Embryonic facial prominence (tissue), 1 donor: ENCODE measurements around the gene OR51B4.
"Not testable (repeated sequence)": the region's sequence is repeated elsewhere in the genome, so short reads cannot be mapped to it uniquely, and the experiment has no call there.

ENCODE experiments used
- DNase-seq: peaks from one replicate; pipeline ENCODE4 v3.0.0-alpha.2; 2016; ENCODE audit errors: extremely low spot score

OR51B4 gene

DNA sequence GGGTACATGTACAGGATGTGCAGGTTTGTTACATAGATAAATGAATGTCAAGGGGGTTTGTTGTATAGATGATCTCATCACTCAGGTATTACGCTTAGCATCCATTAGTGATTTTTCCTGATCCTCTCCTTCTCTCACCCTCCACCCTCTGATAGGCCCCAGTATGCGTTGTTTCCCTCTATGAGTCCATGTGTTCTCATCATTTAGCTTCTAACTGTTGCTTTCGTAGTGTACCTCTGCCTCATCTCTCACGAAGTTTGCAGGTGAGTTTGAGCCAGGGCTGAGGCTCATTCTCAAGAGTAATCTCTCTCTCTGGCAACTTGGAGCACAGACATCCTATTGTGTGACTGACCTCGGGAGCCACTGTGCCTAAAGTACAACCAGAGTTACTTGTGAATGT is 27.4 kb downstream of the OR51B4 start:
- no peak for DNase-seq

DNA sequence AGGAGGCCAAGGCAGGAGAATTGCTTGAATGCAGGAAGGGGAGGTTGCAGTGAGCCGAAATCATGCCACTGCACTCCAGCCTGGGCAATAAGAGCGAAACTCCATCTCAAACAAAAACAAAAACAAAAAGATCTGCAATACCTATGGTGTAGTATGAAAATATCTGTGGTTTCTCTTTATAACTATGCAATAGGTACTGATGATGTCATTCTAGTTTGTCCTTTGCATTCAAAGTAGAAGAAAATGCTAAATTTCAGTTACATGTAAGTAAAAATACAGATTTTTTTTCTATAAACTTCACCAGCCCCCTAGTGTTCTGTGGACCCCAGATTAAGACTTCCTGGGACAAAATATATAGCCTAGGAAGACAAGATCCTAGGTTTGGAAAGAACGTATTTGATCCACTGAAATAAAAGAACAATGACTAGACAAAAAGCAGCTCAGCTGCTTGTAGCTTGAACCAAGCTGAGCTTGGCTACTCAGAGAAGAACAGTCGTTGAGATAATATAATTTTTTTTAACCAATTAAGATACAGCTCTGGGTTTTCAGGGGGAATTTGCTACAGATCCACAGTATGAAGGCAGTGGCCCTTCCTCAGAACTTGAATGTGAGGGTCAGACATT is 29.2 kb downstream of the OR51B4 start:
- DNase-seq = no peak

DNA sequence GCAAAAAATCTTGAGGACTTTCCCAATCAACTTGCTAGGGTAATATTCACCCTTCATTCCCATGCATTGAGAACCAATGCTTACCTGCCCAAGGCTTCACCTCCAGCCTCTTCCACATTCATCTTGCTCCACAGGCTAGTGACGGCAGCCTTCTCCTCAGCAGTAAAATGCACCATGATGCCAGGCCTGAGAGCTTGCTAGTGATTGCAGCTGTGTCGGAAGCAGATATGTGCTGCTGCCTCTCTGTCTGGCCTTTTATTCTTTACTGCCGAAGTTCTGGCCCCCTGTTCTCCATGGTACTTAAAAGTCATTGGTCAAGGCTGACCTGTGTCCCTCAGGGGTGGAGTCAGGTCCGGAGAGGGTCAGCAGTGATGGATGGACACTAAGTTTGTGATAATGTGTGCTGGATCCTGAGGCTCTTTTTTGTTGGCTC is 32.0 kb downstream of the OR51B4 start, which contains the start of gene HBE1:
TSS of gene HBE1 (minus strand) at position 231 of the 433 bp plus-strand sequence. CDS start at position 176, 55 bp downstream.
- no peak for DNase-seq

DNA sequence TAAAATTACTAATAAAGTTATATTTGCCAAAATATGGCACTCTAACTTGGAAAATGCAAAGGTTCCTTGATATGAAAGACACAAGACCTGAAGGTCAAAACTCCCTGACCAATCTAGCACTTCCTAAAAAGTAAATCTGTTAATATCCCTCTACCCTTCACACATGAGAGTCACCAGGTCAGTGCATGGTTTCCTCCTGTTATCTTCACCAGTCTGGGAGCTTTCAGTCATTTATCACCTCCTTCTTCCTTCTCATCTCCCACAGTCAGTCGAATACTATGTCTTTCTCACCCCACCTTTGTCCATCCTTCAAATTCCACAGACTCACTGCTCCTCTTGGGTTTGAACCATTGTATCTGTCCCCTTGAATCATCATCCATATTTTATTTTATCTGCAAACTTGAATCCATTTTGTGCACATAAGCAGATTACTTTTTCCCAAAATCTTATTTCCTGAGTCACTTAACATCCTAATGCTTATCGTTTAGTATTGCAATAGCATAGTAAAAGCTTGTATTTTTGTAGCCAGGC is 34.6 kb downstream of the OR51B4 start:
- DNase-seq = no peak

DNA sequence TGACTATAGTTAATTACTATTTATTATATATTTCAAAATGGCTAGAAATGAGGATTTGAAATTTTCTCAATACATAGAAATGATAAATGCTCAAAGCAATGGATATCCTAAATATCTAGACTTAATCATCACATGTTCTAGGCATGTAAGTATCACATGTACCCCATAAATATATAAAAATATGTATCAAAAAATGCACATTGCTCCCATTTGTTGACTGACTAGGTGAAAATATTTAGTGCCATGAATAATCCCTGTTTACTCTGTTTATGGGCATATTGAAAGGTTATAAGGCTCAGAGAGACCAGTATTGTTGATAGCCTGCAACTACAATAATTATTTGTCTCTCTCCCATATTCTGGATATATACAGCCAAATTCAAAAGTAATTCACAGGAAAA is 35.1 kb downstream of the OR51B4 start:
- DNase-seq = no peak

DNA sequence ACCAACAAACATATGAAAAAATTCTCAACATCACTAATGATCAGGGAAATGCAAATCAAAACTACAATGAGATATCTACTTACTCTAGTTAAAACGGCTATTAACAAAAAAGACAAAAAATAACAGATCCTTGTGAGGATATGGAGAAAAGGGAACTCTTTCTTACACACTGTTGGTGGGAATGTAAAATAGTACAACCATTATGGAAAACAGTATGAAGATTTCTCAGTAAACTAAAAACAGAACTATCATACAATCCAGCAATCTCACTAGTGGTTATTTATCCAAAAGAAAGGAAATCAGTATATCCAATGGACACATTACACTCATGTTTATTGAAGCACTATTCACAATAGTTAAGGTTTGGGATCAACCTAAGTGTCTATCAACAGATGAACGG is 35.9 kb downstream of the OR51B4 start:
- no peak for DNase-seq

DNA sequence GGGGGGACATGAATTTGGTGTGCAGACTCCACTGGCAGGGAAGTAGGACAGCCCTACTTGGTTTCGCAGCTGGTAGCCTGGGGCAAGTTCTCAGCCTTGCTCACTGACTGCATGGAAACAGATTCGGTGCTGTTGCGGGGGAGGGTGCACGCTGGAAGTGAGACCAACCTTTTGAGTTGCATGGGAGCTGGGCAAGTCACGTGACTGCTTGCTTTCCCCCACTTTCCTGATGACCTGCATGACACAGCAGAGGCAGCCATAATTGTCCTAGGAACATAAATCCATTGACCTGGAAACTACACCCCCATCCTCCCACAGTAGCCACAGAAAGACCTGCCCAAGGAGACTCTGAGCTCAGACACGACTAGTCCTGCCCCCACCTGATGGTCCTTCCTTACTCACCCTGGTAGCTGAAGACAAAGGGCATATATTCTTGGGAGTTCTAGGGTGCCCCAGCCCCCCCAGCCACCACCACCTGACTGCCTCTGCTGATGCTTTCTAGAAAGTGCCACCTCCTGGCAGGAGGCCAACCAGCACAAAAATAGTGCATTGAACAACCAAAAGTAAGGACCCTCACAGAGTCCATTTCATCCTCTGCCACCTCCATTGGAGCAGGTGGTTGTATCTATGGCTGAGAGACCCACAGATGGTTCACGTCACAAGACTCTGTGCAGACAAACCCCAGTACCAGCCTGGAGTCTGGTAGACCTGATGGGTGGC is 43.0 kb downstream of the OR51B4 start:
- DNase-seq = no peak

DNA sequence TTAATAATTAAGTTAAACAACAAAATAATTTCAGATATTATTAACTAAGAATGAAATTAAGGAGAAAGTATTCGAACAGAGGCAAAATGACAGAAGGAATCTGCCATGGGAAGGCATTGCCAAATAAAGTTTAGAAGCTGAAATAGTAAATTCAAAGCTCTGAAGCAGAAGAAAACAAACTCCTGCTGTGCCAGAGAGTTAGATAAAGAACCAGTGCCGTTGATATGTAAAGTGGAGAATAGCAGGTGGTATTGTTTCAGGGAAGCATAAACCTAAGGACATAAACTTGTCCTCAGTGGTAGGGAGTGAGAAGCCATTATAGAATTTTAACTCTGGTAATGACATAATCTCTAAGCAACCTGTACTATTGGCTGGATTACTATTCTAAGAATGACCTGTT is 44.5 kb downstream of the OR51B4 start:
- DNase-seq = no peak

DNA sequence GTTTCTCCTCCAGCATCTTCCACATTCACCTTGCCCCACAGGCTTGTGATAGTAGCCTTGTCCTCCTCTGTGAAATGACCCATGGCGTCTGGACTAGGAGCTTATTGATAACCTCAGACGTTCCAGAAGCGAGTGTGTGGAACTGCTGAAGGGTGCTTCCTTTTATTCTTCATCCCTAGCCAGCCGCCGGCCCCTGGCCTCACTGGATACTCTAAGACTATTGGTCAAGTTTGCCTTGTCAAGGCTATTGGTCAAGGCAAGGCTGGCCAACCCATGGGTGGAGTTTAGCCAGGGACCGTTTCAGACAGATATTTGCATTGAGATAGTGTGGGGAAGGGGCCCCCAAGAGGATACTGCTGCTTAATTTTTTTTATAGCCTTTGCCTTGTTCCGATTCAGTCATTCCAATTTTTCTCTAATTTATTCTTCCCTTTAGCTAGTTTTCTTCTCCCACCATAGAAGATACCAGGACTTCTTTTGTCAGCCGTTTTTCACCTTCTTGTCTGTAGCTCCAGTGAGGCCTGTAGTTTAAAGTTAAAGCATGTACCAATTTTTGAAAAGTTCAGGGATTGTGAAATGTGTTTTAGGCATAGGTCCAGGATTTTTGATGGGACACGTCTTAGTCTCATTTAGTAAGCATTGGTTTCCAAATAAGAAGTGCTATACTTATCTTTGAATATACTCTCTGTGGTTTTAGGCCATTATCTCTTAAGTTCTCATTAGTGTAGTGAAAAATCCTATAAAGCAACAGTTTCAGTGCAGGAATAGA is 46.9 kb downstream of the OR51B4 start, which contains the start of gene HBG2:
TSS of gene HBG2 (minus strand) at position 136 of the 768 bp plus-strand sequence. CDS start at position 83, 53 bp downstream.
- DNase-seq = not testable (repeated sequence)

DNA sequence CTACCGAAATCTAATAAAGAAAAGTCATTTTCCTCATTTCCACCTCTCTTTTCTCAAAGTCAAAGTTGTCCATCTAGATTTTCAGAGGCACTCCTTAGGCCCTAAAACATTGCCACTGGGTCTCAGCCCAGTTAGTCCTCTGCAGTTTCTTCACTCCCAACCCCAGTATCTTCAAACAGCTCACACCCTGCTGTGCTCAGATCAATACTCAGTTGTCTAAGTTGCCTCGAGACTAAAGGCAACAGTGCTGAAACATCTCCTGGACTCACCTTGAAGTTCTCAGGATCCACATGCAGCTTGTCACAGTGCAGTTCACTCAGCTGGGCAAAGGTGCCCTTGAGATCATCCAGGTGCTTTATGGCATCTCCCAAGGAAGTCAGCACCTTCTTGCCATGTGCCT is 47.7 kb downstream of the OR51B4 start:
- DNase-seq = not testable (repeated sequence)

DNA sequence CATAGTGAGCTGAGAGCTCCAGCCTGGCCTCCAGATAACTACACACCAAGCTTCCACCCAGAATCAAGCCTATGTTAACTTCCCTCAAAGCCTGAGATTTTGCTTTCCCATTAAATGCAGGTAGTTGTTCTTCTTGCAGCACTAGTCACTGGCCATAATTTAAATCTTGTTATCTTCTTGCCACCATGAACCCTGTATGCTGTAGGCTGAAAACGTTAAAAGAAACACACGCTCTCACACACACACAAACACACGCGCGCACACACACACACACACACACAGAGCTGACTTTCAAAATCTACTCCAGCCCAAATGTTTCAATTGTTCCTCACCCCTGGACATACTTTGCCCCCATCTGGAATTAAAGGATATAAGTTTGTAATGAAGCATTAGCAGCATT is 48.3 kb downstream of the OR51B4 start:
- not testable (repeated sequence) for DNase-seq

DNA sequence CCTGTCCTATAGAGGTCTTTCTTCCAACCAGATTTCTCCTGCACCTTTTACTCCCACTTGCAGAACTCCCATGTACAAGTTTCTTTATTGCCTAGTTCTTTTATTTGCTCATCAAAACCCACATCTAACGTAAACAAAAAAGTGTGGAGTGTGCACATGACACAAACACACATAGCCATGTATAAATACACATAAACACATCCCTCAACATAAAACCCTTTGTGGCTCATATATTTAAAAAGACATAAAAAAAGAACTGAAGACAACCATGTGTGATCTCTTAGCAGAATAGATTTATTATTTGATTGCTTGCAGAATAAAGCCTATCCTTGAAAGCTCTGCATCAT is 48.9 kb downstream of the OR51B4 start:
- DNase-seq = no peak

DNA sequence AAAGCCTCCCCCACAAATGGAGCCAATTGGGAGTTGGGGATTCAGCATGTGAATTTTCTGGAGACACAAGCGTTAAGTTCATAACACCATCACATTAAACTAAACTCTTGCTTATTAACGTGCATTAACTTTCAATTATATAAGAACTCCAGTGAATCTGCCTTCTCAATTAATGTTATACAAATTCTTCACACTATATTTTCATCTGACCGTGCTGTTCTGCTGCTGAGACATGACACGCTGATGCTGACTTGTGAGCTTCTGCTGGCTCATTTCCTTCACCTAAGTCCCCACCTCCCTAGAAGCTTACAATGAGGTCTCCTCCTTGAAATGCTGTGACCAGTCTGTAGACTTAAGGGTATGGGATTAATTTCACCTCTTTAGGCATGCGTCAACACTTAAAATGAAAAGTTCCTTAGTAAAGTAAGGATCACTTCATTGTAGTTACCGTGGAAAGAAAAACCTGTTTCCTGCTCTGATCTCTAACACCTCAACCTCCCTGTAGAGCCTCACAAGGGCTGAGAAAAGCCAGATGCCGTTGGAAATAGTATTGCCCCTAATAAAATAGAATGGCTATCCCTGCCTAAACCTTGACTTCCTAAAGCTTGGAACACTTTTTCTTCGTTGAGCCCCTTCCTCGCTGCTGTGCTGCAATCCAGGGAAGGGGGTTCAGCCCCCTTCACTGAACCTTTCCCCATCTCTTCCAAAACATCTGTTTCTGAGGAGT is 49.4 kb downstream of the OR51B4 start:
- no peak for DNase-seq

DNA sequence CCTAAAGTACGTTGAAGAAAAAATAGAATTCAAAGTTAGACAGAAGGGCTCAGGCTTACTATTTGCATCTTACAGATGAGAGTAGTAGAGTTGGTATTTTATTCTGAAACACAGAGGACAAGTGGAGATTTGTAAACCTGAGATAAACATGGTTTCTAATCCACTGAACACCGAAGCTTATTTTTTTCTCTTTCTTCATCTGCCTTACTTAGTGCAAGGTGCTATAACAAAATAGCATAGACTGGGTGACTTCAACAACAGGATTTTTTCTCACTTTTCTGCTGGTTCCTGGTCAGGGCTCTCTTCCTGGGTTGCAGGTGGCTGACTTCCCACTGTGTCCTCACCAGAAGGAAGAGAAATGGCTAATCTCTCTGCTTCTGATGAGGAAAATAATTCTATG is 50.0 kb downstream of the OR51B4 start:
- no peak for DNase-seq
